ENCODE measurements around the gene TSPAN18.

TSPAN18 gene

GRCh38 chr11:44690651-44691050 is 36.1 kb upstream of the TSPAN18 start:
- no peak overlapping the region for H3K4me3 ChIP-seq (ENCODE audit: low read depth, low read length)
- in situ Hi-C loops (cut with HindIII; ENCODE audit: low sequenced_read_pairs): no loop called here
- no peak for TF ChIP-seq CTCF (IDR thresholded peaks at IDR 0.05; ENCODE audit: low read depth, low read length, missing control alignments)
- DNase-seq (ENCODE audit: low read depth): no peak

GRCh38 chr11:44692460-44692859 is 34.3 kb upstream of the TSPAN18 start:
- no peak for DNase-seq (ENCODE audit: low read depth)
- in situ Hi-C loops (cut with HindIII; ENCODE audit: low sequenced_read_pairs): no loop called here
- no peak overlapping the region for H3K4me3 ChIP-seq (ENCODE audit: low read depth, low read length)
- TF ChIP-seq CTCF (IDR thresholded peaks at IDR 0.05; ENCODE audit: low read depth, low read length, missing control alignments): no peak

GRCh38 chr11:44693654-44694119 is 33.1 kb upstream of the TSPAN18 start:
- no peak for TF ChIP-seq CTCF (IDR thresholded peaks at IDR 0.05; ENCODE audit: low read depth, low read length, missing control alignments)
- in situ Hi-C loops (cut with HindIII; ENCODE audit: low sequenced_read_pairs): no loop called here
- no peak for DNase-seq (ENCODE audit: low read depth)
- H3K4me3 ChIP-seq (ENCODE audit: low read depth, low read length): no peak overlapping the region

- DNase-seq (ENCODE audit: low read depth): no peak
- no peak for TF ChIP-seq CTCF (IDR thresholded peaks at IDR 0.05; ENCODE audit: low read depth, low read length, missing control alignments)
- H3K4me3 ChIP-seq (ENCODE audit: low read depth, low read length): no peak overlapping the region
- in situ Hi-C loops (cut with HindIII; ENCODE audit: low sequenced_read_pairs): no loop called here
Measured at GRCh38 chr11:44694443-44694842, 32.3 kb upstream of the TSPAN18 start.

- in situ Hi-C loops (cut with HindIII; ENCODE audit: low sequenced_read_pairs): no loop called here
- no peak overlapping the region for H3K4me3 ChIP-seq (ENCODE audit: low read depth, low read length)
- TF ChIP-seq CTCF (IDR thresholded peaks at IDR 0.05; ENCODE audit: low read depth, low read length, missing control alignments): no peak
- DNase-seq (ENCODE audit: low read depth): no peak
Measured at GRCh38 chr11:44695169-44695833, 31.5 kb upstream of the TSPAN18 start.

- in situ Hi-C loops (cut with HindIII; ENCODE audit: low sequenced_read_pairs): no loop called here
- TF ChIP-seq CTCF (IDR thresholded peaks at IDR 0.05; ENCODE audit: low read depth, low read length, missing control alignments): no peak
- no peak for DNase-seq (ENCODE audit: low read depth)
- no peak overlapping the region for H3K4me3 ChIP-seq (ENCODE audit: low read depth, low read length)
Measured at GRCh38 chr11:44698252-44698912, 28.4 kb upstream of the TSPAN18 start.
